Endothelial cell of umbilical vein (primary cell): ENCODE results near the gene QRICH2. TPM values are rescaled to one million over a fixed set of nuclear protein-coding genes. Genes with fewer than 3 reads are reported as not detected.

Source experiments
- BruUV-seq: library from RNA; stranded (reverse); fragments of 400-500 nt; replicated peaks from 2 replicates; lab custom pipeline; 2021; lab: Mats Ljungman, UMichigan
- CTCF ChIA-PET: fragments of 300-600, 350-600 bp; sonication (Branson Sonifier 250); formaldehyde crosslinking; loops from one replicate; lab custom pipeline; 2021; ENCODE audit warnings: antibody characterized with exemption, inconsistent platforms; lab: Charles Lee
- POLR2A ChIA-PET: fragments of 300-600, 350-600 bp; sonication (Branson Sonifier 250); formaldehyde crosslinking; loops from one replicate; lab custom pipeline; 2021; ENCODE audit warnings: antibody characterized with exemption, inconsistent platforms; lab: Charles Lee
- DNase-seq: peaks from one replicate; pipeline ENCODE4 v3.0.0-alpha.2; 2011; ENCODE audit warnings: low read depth, low spot score
- FAIRE-seq: peaks from 2 replicates; lab custom pipeline; 2011; peaks lifted over from hg19 to GRCh38; lab: Jason Lieb, UNC
- H2AFZ ChIP-seq: 2 replicates; pipeline ENCODE4 v1.6.0; 2012; ENCODE audit warnings: low read depth, low read length, control low read depth, inconsistent platforms
- H3K27ac ChIP-seq: 2 replicates; pipeline ENCODE4 v1.5.1; 2011; ENCODE audit warnings: low read depth, mild to moderate bottlenecking, control low read depth, low read length, moderate library complexity; ENCODE audit not compliant: insufficient read depth
- H3K27me3 ChIP-seq, 2 experiments: 2 replicates each; pipeline versions ENCODE4 v1.6.0 to v1.6.1; 2011; ENCODE audit warnings: low read length in 2 of 2, mixed read lengths in 1 of 2; ENCODE audit not compliant: control insufficient read depth in 2 of 2, insufficient read depth in 2 of 2
- H3K36me3 ChIP-seq, 2 experiments: 2 replicates in 1 of 2; 3 replicates in 1 of 2; pipeline ENCODE4 v1.5.1; 2011; ENCODE audit warnings: low read length in 2 of 2, mild to moderate bottlenecking in 1 of 2, moderate library complexity in 1 of 2; ENCODE audit not compliant: control insufficient read depth in 2 of 2, insufficient read depth in 2 of 2; ENCODE audit errors: extremely low read depth in 1 of 2
- H3K4me1 ChIP-seq: 3 replicates; pipeline ENCODE4 v1.5.1; 2011; ENCODE audit warnings: mild to moderate bottlenecking, low read length; ENCODE audit not compliant: control insufficient read depth, insufficient read depth; ENCODE audit errors: extremely low read depth
- H3K4me2 ChIP-seq: 2 replicates; pipeline ENCODE4 v1.6.1; 2011; ENCODE audit warnings: low read length, control low read depth, mixed read lengths; ENCODE audit not compliant: insufficient read depth
- H3K4me3 ChIP-seq, 3 experiments: fragments of 200-600 bp in 1 of 3; sonication (generic), shearing (Covaris generic) in 1 of 3; replicated peaks in 1 of 3; 2 replicates each; pipeline ENCODE4 v1.5.1; 2011 to 2016; ENCODE audit warnings: control low read depth in 3 of 3, low read length in 3 of 3, mild to moderate bottlenecking in 2 of 3, inconsistent platforms in 1 of 3, low read depth in 1 of 3, moderate library complexity in 1 of 3; ENCODE audit not compliant: insufficient read depth in 1 of 3
- H3K79me2 ChIP-seq: 2 replicates; pipeline ENCODE4 v1.6.0; 2012; ENCODE audit warnings: low read length, inconsistent platforms; ENCODE audit not compliant: control insufficient read depth, insufficient read depth
- H3K9ac ChIP-seq: replicated peaks from 2 replicates; pipeline ENCODE3; 2011; ENCODE audit warnings: low read length, control low read depth; ENCODE audit not compliant: insufficient read depth; ENCODE audit errors: extremely low read depth
- H3K9me1 ChIP-seq: replicated peaks from 3 replicates; pipeline ENCODE4 v1.6.0; 2011; ENCODE audit warnings: mild to moderate bottlenecking, low read length; ENCODE audit not compliant: control insufficient read depth, insufficient read depth; ENCODE audit errors: extremely low read depth
- H3K9me3 ChIP-seq: replicated peaks from 2 replicates; pipeline ENCODE4 v1.5.1; 2012; ENCODE audit warnings: low read length, inconsistent platforms; ENCODE audit not compliant: control insufficient read depth, insufficient read depth
- H4K20me1 ChIP-seq: replicated peaks from 2 replicates; pipeline ENCODE3; 2011; ENCODE audit warnings: mild to moderate bottlenecking, low read length; ENCODE audit not compliant: control insufficient read depth, insufficient read depth; ENCODE audit errors: extremely low read depth
- EZH2 ChIP-seq: IDR thresholded peaks from 2 replicates; pipeline ENCODE4 v1.6.1; 2012; ENCODE audit warnings: borderline replicate concordance, low read depth, mild to moderate bottlenecking, moderate library complexity, low read length, inconsistent platforms; ENCODE audit not compliant: severe bottlenecking
- FOS ChIP-seq: IDR thresholded peaks from 2 replicates; pipeline ENCODE4 v1.6.1; 2011; ENCODE audit warnings: mild to moderate bottlenecking, low read length, moderate library complexity, borderline replicate concordance; ENCODE audit not compliant: insufficient read depth
- GATA2 ChIP-seq: IDR thresholded peaks from 2 replicates; pipeline ENCODE4 v1.7.0; 2011; ENCODE audit warnings: low read depth, mild to moderate bottlenecking, moderate library complexity, mixed read lengths, low read length; ENCODE audit not compliant: insufficient read length, insufficient read depth
- JUN ChIP-seq: IDR thresholded peaks from 2 replicates; pipeline ENCODE4 v1.6.1; 2011; ENCODE audit warnings: borderline replicate concordance, low read depth; ENCODE audit not compliant: insufficient read length, insufficient read depth
- MAX ChIP-seq: IDR thresholded peaks from 2 replicates; pipeline ENCODE4 v1.6.1; 2011; ENCODE audit not compliant: insufficient read depth, insufficient read length
- MYC ChIP-seq: IDR thresholded peaks from one replicate; pipeline ENCODE4 v1.6.1; 2011; ENCODE audit warnings: mild to moderate bottlenecking, low read depth, low read length
- POLR2A ChIP-seq: IDR thresholded peaks from 2 replicates; pipeline ENCODE4 v1.6.1; 2012; ENCODE audit warnings: low read depth, mild to moderate bottlenecking, control low read depth, low read length
- POLR2AphosphoS5 ChIP-seq: IDR thresholded peaks from 2 replicates; pipeline ENCODE4 v1.6.1; 2012; ENCODE audit warnings: low read depth, mild to moderate bottlenecking, control low read depth, low read length, moderate library complexity; ENCODE audit not compliant: insufficient read depth
- dilution Hi-C: fragments of 300-500 bp; cut with MboI; formaldehyde crosslinking; loops from one replicate; pipeline ENCODE4 v1.15.0; 2019; ENCODE audit warnings: low sequenced_read_pairs; ENCODE audit not compliant: extremely low pct_ligation_motif_present
- intact Hi-C: fragments of 100-400 bp; cut with micrococcal nuclease; formaldehyde crosslinking; loops from one replicate; pipeline ENCODE4 v1.10.0; 2022
- polyA plus RNA-seq, 4 experiments: library from polyadenylated mRNA; depleted of rRNA in 3 of 4; stranded (reverse) in 3 of 4; unstranded in 1 of 4; fragments of >200 nt; gene quantifications; 2 replicates each; pipeline versions ENCODE4 v1.2.1 to v1.2.3, GENCODE V29; 2011 to 2012; ENCODE audit warnings: missing spikeins in 1 of 4
- total RNA-seq: library from RNA; stranded (reverse); gene quantifications from 2 replicates; pipeline ENCODE4 v1.2.3, GENCODE V29; 2021
- TF ChIP-seq, protein P1 (sequence below), 2 donors: IDR thresholded peaks; 1 replicate in 1 of 2; 2 replicates in 1 of 2; pipeline ENCODE4 v1.5.1; 2011; ENCODE audit warnings: low read length in 2 of 2, mild to moderate bottlenecking in 2 of 2, moderate library complexity in 2 of 2, control low read depth in 1 of 2, inconsistent platforms in 1 of 2, low read depth in 1 of 2; ENCODE audit not compliant: insufficient read depth in 1 of 2; ENCODE audit errors: extremely low read depth in 1 of 2

Gene QRICH2
- total and polyA plus RNA-seq, 2 donors (not counting 3 experiments of a cell fraction or from before 2014, with no cell fraction given), result 6.7 to 9.6 TPM

DNA sequence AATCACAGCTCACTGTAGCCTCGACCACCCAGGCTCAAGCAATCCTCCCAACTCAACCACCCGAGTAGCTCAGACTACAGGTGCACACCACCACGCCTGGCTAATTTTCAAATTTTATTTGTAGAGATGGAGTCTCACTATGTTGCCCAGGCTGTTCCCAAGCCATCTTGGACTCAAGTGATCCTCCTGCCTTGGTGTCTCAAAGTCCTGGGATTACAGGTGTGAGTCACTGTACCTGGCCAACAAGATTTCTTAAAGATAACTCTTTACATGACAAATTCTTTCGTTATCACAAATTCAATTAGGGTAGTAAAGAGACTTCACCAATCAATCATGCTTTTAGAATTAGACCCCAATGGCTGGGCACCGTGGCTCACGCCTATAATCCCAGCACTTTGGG lies 33.2 kb upstream of the QRICH2 start:
- FAIRE-seq, result no peak
- no peak overlapping the region for H3K4me2 ChIP-seq
- ChIA-PET CTCF (interaction anchor here (1.1 kb wide), 1 partner anchor 13 kb away, joined by 3 read pairs; the partner anchor contains the start of gene PRPSAP1), POLR2A (no interaction called here)
- H3K9ac ChIP-seq, result no peak overlapping the region
- H3K36me3 ChIP-seq, result peaks cover 9 to 22% of the 10 kb centered on the region in 2 experiments
- H3K79me2 ChIP-seq, result peaks cover 12% of the 10 kb centered on the region
- intact Hi-C loops, result no loop called here
- dilution Hi-C loops, result no loop called here
- H4K20me1 ChIP-seq, result no peaks in the 10 kb centered on the region
- no peak overlapping the region for H2AFZ ChIP-seq
- H3K27me3 ChIP-seq, result no peaks in the 10 kb centered on the region
- no peak for TF ChIP-seq JUN
- TF ChIP-seq GATA2, result no peak
- no peak for TF ChIP-seq MYC
- no peak for TF ChIP-seq POLR2AphosphoS5
- no peak for TF ChIP-seq EZH2
- TF ChIP-seq, protein P1, sequence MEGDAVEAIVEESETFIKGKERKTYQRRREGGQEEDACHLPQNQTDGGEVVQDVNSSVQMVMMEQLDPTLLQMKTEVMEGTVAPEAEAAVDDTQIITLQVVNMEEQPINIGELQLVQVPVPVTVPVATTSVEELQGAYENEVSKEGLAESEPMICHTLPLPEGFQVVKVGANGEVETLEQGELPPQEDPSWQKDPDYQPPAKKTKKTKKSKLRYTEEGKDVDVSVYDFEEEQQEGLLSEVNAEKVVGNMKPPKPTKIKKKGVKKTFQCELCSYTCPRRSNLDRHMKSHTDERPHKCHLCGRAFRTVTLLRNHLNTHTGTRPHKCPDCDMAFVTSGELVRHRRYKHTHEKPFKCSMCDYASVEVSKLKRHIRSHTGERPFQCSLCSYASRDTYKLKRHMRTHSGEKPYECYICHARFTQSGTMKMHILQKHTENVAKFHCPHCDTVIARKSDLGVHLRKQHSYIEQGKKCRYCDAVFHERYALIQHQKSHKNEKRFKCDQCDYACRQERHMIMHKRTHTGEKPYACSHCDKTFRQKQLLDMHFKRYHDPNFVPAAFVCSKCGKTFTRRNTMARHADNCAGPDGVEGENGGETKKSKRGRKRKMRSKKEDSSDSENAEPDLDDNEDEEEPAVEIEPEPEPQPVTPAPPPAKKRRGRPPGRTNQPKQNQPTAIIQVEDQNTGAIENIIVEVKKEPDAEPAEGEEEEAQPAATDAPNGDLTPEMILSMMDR (IDR thresholded peaks at IDR 0.05; ENCODE audit: extremely low read depth in 1 of 2, insufficient read depth in 1 of 2, low read depth in 1 of 2, low read length in 2 of 2), result no peak
- TF ChIP-seq FOS, result no peak
- no peak for TF ChIP-seq POLR2A
- TF ChIP-seq MAX, result no peak
- no TSS peak for BruUV-seq
- DNase-seq, result no peak
- no peaks in the 10 kb centered on the region for H3K9me1 ChIP-seq
- H3K4me1 ChIP-seq, result no peaks in the 10 kb centered on the region
- H3K4me3 ChIP-seq, result no peak overlapping the region
- no peak overlapping the region for H3K27ac ChIP-seq
- H3K9me3 ChIP-seq, result no peaks in the 10 kb centered on the region
